HEK293 (cell line): ENCODE results near the gene LMO2.

ENCODE experiments used
- CTCF ChIA-PET: fragments of 350-600 bp; formaldehyde crosslinking; extraction: SDS; loops from one replicate; lab custom pipeline; 2021; ENCODE audit warnings: antibody characterized with exemption; lab: Yijun Ruan, JAX
- POLR2A ChIA-PET: fragments of 300-600 bp; formaldehyde crosslinking; extraction: SDS; loops from one replicate; lab custom pipeline; 2020; ENCODE audit warnings: antibody characterized with exemption, inconsistent platforms; lab: Yijun Ruan, JAX
- H3K27ac ChIP-seq: fragments of 200-500 bp; sonication (Bioruptor generic); 2 replicates; pipeline ENCODE4 v1.5.1; 2014; ENCODE audit warnings: low read depth, low read length, control low read depth, inconsistent platforms; ENCODE audit errors: extremely low read depth
- H3K36me3 ChIP-seq, 2 experiments: fragments of 200-500 bp in 1 of 2; sonication (Bioruptor generic) in 1 of 2; 1 replicate in 1 of 2; 2 replicates in 1 of 2; pipeline ENCODE4 v1.5.1; 2014 to 2017; ENCODE audit warnings: inconsistent platforms in 2 of 2, low read length in 2 of 2; ENCODE audit not compliant: control insufficient read depth in 2 of 2, insufficient read depth in 1 of 2
- H3K4me1 ChIP-seq: fragments of 200-500 bp; sonication (Bioruptor generic); 2 replicates; pipeline ENCODE4 v1.5.1; 2014; ENCODE audit warnings: mild to moderate bottlenecking, low read length, inconsistent platforms; ENCODE audit not compliant: control insufficient read depth, insufficient read depth
- H3K4me3 ChIP-seq: 2 replicates; pipeline ENCODE4 v1.5.1; 2011; ENCODE audit warnings: low read depth, mild to moderate bottlenecking, control low read depth, low read length, moderate library complexity
- H3K9me3 ChIP-seq: fragments of 200-500 bp; sonication (Bioruptor generic); 2 replicates; pipeline ENCODE4 v1.5.1; 2014; ENCODE audit warnings: low read depth, low read length, inconsistent platforms; ENCODE audit not compliant: control insufficient read depth, insufficient read depth
- FEZF1 ChIP-seq: fragments of 450-650 bp; formaldehyde crosslinking; IDR thresholded peaks from 2 replicates; pipeline ENCODE4 v1.5.1; 2016; ENCODE audit warnings: missing biosample characterization, missing genetic modification characterization
- SCRT1 ChIP-seq: fragments of 450-650 bp; formaldehyde crosslinking; IDR thresholded peaks from 2 replicates; pipeline ENCODE4 v1.5.1; 2016; ENCODE audit warnings: missing biosample characterization, missing genetic modification characterization, borderline replicate concordance
- SCRT2 ChIP-seq: fragments of 450-650 bp; formaldehyde crosslinking; IDR thresholded peaks from 2 replicates; pipeline ENCODE4 v1.5.1; 2016; ENCODE audit warnings: missing biosample characterization, missing genetic modification characterization
- SP2 ChIP-seq: fragments of 450-650 bp; formaldehyde crosslinking; IDR thresholded peaks from 2 replicates; pipeline ENCODE4 v1.5.1; 2016; ENCODE audit warnings: missing biosample characterization, missing genetic modification characterization
- ZNF121 ChIP-seq: fragments of 450-650 bp; formaldehyde crosslinking; IDR thresholded peaks from 2 replicates; pipeline ENCODE4 v1.5.1; 2016; ENCODE audit warnings: missing biosample characterization, missing genetic modification characterization
- ZNF132 ChIP-seq: fragments of 450-650 bp; formaldehyde crosslinking; IDR thresholded peaks from 2 replicates; pipeline ENCODE4 v1.5.1; 2017; ENCODE audit warnings: missing biosample characterization, missing genetic modification characterization, borderline replicate concordance
- ZNF18 ChIP-seq: fragments of 450-650 bp; formaldehyde crosslinking; IDR thresholded peaks from 2 replicates; pipeline ENCODE4 v1.5.1; 2016; ENCODE audit warnings: missing biosample characterization, missing genetic modification characterization
- ZNF23 ChIP-seq: fragments of 450-650 bp; formaldehyde crosslinking; IDR thresholded peaks from 2 replicates; pipeline ENCODE4 v1.5.1; 2016; ENCODE audit warnings: missing biosample characterization, missing genetic modification characterization, borderline replicate concordance
- ZNF530 ChIP-seq: fragments of 450-650 bp; formaldehyde crosslinking; IDR thresholded peaks from 2 replicates; pipeline ENCODE4 v1.5.1; 2016; ENCODE audit warnings: low read depth, missing biosample characterization, missing genetic modification characterization
- ZNF549 ChIP-seq: fragments of 450-650 bp; IDR thresholded peaks from 2 replicates; pipeline ENCODE4 v1.5.1; 2018; ENCODE audit warnings: missing biosample characterization, missing genetic modification characterization, mild to moderate bottlenecking, inconsistent platforms, moderate library complexity
- ZNF692 ChIP-seq: fragments of 450-650 bp; formaldehyde crosslinking; IDR thresholded peaks from 2 replicates; pipeline ENCODE4 v1.5.1; 2016; ENCODE audit warnings: missing biosample characterization, missing genetic modification characterization
- ZXDB ChIP-seq: fragments of 450-650 bp; formaldehyde crosslinking; IDR thresholded peaks from 2 replicates; pipeline ENCODE4 v1.5.1; 2016; ENCODE audit warnings: missing biosample characterization, missing genetic modification characterization
- TF ChIP-seq, protein P1 (sequence below): fragments of 450-650 bp; formaldehyde crosslinking; IDR thresholded peaks from 2 replicates; pipeline ENCODE4 v1.5.1; 2017; ENCODE audit warnings: missing biosample characterization, missing genetic modification characterization

Gene LMO2

DNA sequence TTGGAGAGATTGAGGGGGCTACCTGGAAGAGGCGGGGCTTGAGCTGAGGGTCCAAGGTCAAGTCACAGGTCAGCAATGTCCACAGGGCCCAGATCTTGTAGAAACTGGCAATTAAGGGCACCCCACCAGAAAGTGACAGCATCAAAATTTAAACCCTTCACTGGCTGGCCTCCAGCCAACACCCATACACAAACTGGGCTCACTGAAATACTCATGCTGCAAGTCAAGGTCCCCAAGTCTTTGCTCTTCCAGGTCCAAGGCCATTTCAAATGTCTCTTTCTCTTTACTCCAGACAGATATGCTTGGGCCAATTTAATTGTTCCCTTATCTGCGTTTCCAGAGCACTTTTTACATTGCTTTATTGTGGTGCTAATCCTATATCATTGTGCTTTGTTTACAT, 36.4 kb downstream of the LMO2 start:
- Histone ChIP-seq H3K4me3 (no peak overlapping the region), H3K9me3 (no peaks in the 10 kb centered on the region), H3K36me3 (no peaks in the 10 kb centered on the region), H3K4me1 (no peaks in the 10 kb centered on the region), H3K27ac (no peak overlapping the region)
- ChIA-PET CTCF (interaction anchor here (0.5 to 3.5 kb wide), 3 partner anchors 115 to 554 kb away, joined by 3 to 55 read pairs (median 5); no protein-coding TSS in a partner anchor), POLR2A (no interaction called here)
- TF ChIP-seq FEZF1 (tag by site-specific recombination) (0 out of 2 replicates have a peak, but pooled peaks have one; percentile 8), ZXDB (tag by site-specific recombination) (no peak)

GRCh38 chr11:33848717-33849390, 43.0 kb downstream of the LMO2 start:
- H3K4me3 ChIP-seq: no peak overlapping the region
- ChIA-PET POLR2A (interaction anchor here (0.6 kb wide), 1 partner anchor 999 kb away, joined by 3 read pairs; no protein-coding TSS in a partner anchor), CTCF (interaction anchor here (0.6 to 1.7 kb wide), 3 partner anchors 9 to 39 kb away, joined by 3 to 14 read pairs (median 3); no protein-coding TSS in a partner anchor)
- TF ChIP-seq SCRT1 (tag by site-specific recombination) (no peak), SP2 (tag by site-specific recombination) (no peak), ZNF121 (no peak), ZNF692 (tag by site-specific recombination) (no peak), ZNF23 (tag by site-specific recombination) (no peak), ZNF132 (tag by site-specific recombination) (no peak)
- H3K27ac ChIP-seq: no peak overlapping the region
- H3K36me3 ChIP-seq: no peaks in the 10 kb centered on the region
- H3K4me1 ChIP-seq: no peaks in the 10 kb centered on the region
- no peaks in the 10 kb centered on the region for H3K9me3 ChIP-seq

DNA sequence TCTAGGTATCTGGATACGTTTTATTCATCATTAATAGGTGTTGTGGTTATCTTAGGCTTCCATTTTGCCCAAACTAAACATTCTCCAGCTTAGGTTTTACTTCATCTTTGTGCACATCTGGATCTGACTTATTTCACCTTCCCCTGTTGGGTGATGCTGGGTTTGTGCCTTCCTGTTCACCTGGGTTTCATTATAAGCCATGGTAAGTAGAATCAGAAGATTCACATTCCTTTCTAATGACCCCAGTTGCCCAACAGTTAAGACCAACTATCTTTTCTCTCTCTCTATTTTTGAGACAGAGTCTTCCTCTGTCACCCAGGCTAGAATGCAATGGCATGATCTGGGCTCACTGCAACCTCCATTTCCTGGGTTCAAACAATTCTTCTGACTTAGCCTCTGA, 44.6 kb downstream of the LMO2 start:
- H3K27ac ChIP-seq: no peak overlapping the region
- TF ChIP-seq ZNF549 (tag by site-specific recombination) (no peak), ZNF18 (tag by site-specific recombination) (no peak), ZNF530 (no peak), SCRT2 (no peak), ZNF121 (no peak)
- TF ChIP-seq, protein P1, sequence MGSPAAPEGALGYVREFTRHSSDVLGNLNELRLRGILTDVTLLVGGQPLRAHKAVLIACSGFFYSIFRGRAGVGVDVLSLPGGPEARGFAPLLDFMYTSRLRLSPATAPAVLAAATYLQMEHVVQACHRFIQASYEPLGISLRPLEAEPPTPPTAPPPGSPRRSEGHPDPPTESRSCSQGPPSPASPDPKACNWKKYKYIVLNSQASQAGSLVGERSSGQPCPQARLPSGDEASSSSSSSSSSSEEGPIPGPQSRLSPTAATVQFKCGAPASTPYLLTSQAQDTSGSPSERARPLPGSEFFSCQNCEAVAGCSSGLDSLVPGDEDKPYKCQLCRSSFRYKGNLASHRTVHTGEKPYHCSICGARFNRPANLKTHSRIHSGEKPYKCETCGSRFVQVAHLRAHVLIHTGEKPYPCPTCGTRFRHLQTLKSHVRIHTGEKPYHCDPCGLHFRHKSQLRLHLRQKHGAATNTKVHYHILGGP (tag by site-specific recombination): no peak
- H3K4me3 ChIP-seq: no peak overlapping the region
- H3K9me3 ChIP-seq: no peaks in the 10 kb centered on the region
- no peaks in the 10 kb centered on the region for H3K4me1 ChIP-seq
- ChIA-PET POLR2A (no interaction called here), CTCF (interaction anchor here (0.6 to 2.5 kb wide), 4 partner anchors 10 to 140 kb away, joined by 3 to 11 read pairs (median 4); no protein-coding TSS in a partner anchor)
- H3K36me3 ChIP-seq: no peaks in the 10 kb centered on the region
